Neutrophil (primary cell): ENCODE measurements around the gene AGGF1.
A peak's percentile ranks its signal among the peaks of the same experiment; 100 is the strongest.

Experiments
- H3K27ac ChIP-seq: fragments of 200-600 bp; sonication (generic); 2 replicates; pipeline ENCODE4 v1.5.1; 2016; ENCODE audit warnings: mild to moderate bottlenecking, moderate library complexity
- H3K27me3 ChIP-seq: fragments of 200-600 bp; sonication (generic); 2 replicates; pipeline ENCODE4 v1.6.0; 2016; ENCODE audit warnings: mild to moderate bottlenecking
- H3K36me3 ChIP-seq: fragments of 200-600 bp; sonication (generic); 2 replicates; pipeline ENCODE4 v1.5.1; 2017
- H3K4me1 ChIP-seq, 2 experiments: fragments of 200-600 bp in 1 of 2; sonication (generic) in 1 of 2; 1 replicate in 1 of 2; 2 replicates in 1 of 2; pipeline versions ENCODE4 v1.5.1 to v1.6.1; 2013 to 2016; ENCODE audit warnings: low read depth in 1 of 2, low read length in 1 of 2, mild to moderate bottlenecking in 1 of 2, moderate library complexity in 1 of 2; ENCODE audit not compliant: control insufficient read depth in 1 of 2, insufficient read depth in 1 of 2
- H3K4me3 ChIP-seq, 2 experiments: fragments of 200-600 bp in 1 of 2; sonication (generic) in 1 of 2; 1 replicate in 1 of 2; 2 replicates in 1 of 2; pipeline ENCODE4 v1.5.1; 2013 to 2016; ENCODE audit warnings: low read depth in 1 of 2, low read length in 1 of 2, mild to moderate bottlenecking in 1 of 2, moderate library complexity in 1 of 2
- H3K9me3 ChIP-seq: fragments of 200-600 bp; sonication (generic); 2 replicates; pipeline ENCODE4 v1.5.1; 2016
- TF ChIP-seq, protein P1 (sequence below): fragments of 200-600 bp; sonication (generic); IDR thresholded peaks from 2 replicates; pipeline ENCODE4 v1.5.1; 2016; ENCODE audit warnings: antibody characterized with exemption

AGGF1 gene, protein sequence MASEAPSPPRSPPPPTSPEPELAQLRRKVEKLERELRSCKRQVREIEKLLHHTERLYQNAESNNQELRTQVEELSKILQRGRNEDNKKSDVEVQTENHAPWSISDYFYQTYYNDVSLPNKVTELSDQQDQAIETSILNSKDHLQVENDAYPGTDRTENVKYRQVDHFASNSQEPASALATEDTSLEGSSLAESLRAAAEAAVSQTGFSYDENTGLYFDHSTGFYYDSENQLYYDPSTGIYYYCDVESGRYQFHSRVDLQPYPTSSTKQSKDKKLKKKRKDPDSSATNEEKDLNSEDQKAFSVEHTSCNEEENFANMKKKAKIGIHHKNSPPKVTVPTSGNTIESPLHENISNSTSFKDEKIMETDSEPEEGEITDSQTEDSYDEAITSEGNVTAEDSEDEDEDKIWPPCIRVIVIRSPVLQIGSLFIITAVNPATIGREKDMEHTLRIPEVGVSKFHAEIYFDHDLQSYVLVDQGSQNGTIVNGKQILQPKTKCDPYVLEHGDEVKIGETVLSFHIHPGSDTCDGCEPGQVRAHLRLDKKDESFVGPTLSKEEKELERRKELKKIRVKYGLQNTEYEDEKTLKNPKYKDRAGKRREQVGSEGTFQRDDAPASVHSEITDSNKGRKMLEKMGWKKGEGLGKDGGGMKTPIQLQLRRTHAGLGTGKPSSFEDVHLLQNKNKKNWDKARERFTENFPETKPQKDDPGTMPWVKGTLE

DNA sequence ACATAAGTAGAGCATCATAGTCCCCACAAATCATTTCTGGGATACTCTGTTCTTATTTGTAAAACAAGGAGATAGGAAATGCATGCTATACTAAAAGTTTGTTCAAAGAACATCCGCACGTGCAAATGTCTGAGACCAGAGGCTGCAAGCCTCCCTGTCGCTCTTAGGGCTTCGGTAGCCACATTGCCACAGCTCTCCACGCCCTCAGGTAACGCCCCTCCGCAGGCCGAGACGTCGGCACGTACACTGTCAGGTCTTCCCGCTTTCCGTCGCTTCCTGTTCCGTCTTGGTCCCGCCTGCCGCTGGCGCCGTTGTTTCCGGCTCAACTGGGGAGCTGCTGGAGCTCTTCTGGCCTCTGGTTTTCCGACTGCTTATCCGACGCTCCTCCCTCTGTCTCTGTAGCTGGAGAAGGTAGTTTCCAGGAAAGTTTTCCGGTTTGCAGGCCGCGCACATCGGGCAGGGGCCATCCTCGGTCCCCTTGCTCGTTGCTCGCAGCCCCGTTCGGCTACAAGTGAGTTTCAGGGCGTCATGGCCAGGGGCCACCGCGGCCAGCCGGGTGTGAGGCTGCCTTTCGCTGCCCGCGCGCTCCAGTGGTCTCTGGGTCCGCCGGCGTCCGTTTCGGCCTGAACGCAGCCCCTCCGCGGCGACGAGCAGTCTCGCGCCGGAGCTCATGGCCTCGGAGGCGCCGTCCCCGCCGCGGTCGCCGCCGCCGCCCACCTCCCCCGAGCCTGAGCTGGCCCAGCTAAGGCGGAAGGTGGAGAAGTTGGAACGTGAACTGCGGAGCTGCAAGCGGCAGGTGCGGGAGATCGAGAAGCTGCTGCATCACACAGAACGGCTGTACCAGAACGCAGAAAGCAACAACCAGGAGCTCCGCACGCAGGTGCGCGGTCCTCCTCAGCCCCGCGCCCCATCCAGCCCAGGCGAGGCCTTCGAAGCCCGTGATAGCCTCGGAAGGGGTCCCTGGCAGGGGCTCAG is at the start of gene AGGF1:
TSS of gene AGGF1 (plus strand) at position 308 of the 975 bp plus-strand sequence. CDS start at position 671, 363 bp downstream.
- Histone ChIP-seq H3K9me3 (peaks cover 2% of the 10 kb centered on the region), H3K27ac (peak within 1 kb of the TSS; percentile 86), H3K36me3 (peaks cover 11% of the 10 kb centered on the region), H3K4me1 (peaks cover 18% of the 10 kb centered on the region in 2 experiments), H3K27me3 (no peaks in the 10 kb centered on the region), H3K4me3 (peak within 1 kb of the TSS; percentile 70 to 91)
- TF ChIP-seq, protein P1, sequence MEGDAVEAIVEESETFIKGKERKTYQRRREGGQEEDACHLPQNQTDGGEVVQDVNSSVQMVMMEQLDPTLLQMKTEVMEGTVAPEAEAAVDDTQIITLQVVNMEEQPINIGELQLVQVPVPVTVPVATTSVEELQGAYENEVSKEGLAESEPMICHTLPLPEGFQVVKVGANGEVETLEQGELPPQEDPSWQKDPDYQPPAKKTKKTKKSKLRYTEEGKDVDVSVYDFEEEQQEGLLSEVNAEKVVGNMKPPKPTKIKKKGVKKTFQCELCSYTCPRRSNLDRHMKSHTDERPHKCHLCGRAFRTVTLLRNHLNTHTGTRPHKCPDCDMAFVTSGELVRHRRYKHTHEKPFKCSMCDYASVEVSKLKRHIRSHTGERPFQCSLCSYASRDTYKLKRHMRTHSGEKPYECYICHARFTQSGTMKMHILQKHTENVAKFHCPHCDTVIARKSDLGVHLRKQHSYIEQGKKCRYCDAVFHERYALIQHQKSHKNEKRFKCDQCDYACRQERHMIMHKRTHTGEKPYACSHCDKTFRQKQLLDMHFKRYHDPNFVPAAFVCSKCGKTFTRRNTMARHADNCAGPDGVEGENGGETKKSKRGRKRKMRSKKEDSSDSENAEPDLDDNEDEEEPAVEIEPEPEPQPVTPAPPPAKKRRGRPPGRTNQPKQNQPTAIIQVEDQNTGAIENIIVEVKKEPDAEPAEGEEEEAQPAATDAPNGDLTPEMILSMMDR, result no peak

DNA sequence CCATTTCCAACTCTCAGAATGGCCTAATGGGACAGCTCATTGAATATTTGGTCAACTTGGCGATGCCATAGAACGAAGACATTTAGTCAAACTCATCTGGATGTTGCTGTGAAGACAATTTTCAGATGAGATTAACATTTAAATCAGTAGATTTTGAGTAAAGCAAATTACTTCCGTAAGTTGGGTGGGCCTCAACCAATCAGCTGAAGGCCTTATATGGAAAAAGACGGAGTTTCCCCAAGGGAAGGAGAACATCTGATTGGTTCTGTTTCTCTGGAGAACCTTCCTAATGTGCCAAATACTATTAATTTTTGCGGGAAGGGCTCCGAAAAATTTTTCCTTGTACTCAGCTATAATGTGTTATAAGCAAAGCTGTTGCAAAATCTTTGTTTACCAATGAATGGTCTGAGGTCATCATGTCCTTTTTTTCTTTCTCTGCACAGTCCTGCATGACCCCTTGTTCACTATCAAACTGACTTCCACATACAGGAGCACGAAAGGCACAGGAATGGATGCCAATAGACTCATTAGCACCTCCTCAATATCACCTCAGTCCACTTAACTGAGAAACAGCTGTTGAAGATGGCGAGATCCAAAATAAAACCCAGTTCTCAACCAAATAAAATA is 49.6 kb upstream of the AGGF1 start:
- Histone ChIP-seq H3K9me3 (no peaks in the 10 kb centered on the region), H3K4me3 (no peak overlapping the region), H3K27ac (no peak overlapping the region), H3K36me3 (no peaks in the 10 kb centered on the region), H3K4me1 (no peaks in the 10 kb centered on the region), H3K27me3 (no peaks in the 10 kb centered on the region)
- TF ChIP-seq, protein P1, result no peak

DNA sequence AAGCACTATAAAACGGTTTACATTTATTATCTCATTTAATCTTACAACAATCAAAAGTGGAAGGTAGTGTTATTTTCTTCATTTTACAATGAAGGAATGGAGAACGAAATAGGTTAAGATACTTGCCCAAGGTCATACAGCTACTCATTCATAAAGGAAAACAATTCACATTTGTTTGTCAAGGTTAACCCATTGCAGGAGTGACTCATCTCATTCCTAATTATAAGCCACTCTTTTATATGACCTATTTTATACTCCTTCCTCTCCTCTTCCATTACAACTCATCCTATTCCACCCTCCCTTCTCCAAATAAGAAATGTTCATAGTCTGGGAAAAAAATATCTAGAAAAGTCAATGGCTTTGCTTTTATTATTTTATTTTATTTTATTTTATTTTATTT is 47.8 kb upstream of the AGGF1 start:
- no peaks in the 10 kb centered on the region for H3K27me3 ChIP-seq

DNA sequence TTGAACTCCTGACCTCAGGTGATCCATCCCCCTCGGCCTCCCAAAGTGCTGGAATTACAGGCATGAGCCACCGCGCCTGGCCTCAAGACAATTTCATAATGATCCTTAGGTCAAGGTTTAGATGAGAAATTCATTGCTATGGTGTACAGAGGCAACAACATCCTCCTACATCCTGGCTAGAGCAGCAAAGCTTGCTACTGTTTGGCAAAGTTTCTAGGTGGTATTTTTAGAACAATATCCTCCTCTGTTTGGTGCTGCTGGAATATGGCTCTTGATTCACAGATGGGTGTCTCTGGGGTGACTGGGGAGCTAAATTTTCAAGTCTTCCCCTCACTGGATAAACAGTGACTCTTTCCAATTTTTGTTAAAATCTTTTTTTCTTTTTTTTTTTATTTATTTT is 46.7 kb upstream of the AGGF1 start:
- Histone ChIP-seq H3K27ac (no peak overlapping the region), H3K9me3 (no peaks in the 10 kb centered on the region), H3K36me3 (no peaks in the 10 kb centered on the region), H3K27me3 (no peaks in the 10 kb centered on the region), H3K4me1 (no peaks in the 10 kb centered on the region), H3K4me3 (no peak overlapping the region)
- TF ChIP-seq, protein P1, result no peak

More for the DNA sequence above, 47.8 kb upstream of the AGGF1 start:
- Histone ChIP-seq H3K4me3 (no peak overlapping the region), H3K4me1 (no peaks in the 10 kb centered on the region), H3K9me3 (no peaks in the 10 kb centered on the region), H3K27ac (no peak overlapping the region), H3K36me3 (no peaks in the 10 kb centered on the region)
- TF ChIP-seq, protein P1, result no peak
